HG03045 (cell line): ENCODE results near the gene FCER1G.

ENCODE experiments used
- ATAC-seq: cut with Tn5 transposase; IDR thresholded peaks from one replicate; pipeline ENCODE4 v1.9.1; 2021; ENCODE audit warnings: mild to moderate bottlenecking, moderate library complexity; ENCODE audit not compliant: unreplicated experiment

Gene FCER1G

DNA sequence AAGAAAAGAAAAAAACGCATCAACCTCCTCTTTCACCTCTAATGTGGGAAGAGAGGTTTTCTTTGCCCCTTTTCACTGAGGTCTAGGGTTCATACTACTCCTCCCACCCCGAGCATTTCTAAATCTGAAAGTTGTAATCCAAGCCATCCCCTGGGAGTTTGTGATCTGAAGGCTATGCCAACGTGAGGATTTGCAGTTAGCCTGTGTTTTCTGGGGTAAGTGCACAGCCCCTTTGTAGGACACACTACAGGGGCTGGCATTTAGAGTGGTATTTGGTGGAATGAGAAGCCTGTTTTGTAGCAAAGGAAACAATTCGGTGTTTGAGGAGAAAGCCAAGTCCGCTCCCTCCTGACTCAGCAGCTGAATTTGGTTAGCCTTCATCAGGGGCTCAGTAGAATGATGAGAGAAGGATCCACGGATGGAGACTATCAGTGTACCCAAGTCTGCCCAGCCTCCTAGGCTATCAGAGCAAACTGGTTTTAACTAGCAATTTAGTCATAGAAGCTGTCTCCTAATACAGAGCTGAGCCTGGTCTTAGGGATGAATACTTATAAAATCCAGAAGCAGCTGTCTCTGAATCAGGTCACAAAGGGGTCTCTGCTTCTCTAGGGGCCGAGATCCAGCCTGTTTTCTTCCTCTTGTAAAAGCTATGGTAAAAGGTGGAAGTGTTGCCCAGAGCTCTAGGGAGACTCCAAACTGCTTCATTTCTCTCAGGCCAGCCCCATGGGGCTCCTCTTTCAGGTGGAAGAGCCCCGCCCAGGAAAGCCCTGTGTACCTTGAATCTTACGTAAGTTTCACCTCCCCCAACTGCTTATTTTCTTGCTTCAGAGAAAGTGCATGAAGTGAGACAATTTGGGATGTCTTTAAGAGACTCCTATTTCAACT is 45.5 kb downstream of the FCER1G start:
- no peak for ATAC-seq

DNA sequence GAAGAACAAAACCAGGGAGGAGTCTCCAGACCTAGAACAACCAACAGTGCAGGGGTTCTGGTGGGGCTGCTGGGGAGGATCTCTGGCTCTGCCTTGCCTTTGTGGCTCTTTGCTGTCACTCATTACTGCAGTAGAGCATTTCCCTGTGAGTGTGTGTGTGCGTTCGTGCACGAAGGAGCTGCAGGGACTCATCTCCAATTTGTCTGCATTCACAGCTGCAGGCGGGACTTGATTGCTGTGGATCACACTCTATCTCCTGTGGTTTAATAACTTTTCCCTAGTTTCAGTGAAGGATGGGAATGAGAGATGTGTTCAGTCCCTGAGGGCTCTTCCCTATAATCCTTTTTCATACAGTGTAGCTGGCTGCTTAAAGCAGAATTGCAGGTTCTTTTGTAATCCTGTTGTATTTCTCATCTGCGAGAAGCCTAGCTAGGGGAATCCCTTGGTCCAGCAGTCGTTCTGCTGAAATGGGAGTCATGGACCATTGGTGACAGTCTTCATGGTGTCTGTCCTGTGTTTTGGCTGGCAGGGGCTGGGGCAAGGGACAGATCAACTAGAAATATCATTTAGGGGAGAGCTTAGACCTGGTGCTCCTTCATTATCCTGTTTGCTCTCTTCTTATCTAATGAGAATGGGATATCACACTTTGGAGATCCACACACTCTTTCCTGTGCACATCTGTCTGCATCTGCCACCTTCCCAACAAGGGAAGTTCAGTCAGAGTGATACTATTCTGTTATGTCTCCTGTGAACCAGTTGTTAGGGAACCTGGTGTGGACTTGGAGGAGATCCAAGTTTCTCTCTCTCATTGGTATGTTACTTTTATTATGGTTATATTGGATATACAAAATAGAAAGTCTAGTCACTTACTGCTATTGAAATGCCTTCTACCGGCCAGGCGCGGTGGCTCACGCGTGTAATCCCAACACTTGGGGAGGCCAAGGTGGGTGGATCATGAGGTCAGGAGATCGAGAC is 46.5 kb downstream of the FCER1G start:
- ATAC-seq, result no peak

GRCh38 chr1:161265305-161265704 is 50.2 kb downstream of the FCER1G start:
- ATAC-seq, result no peak

DNA sequence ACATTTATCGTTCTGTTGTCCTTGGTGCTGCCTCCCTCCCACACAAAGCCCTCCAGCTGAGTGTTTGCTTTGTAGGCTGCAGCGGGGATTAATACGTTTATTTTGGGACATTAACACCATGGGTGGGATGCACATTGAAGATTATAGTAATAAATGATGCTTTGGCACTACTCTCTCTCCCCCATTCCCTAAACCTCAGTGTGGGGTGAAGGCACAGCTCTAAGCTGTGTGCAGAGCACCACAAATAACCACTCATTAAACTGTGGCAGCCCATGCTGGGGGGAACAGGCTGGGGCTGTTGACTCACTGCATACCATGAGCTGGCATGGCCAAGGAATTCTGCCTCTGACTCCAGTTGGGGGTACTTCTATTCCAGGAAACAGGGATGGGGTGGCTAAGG is 51.1 kb downstream of the FCER1G start:
- ATAC-seq, result no peak

- ATAC-seq, result no peak
Measured at GRCh38 chr1:161266836-161267235, 51.7 kb downstream of the FCER1G start.

- ATAC-seq, result no peak
Measured at GRCh38 chr1:161267321-161267720, 52.2 kb downstream of the FCER1G start.
